GM12874 (cell line): ENCODE results near the gene SCGN.

ENCODE experiments used
- CTCF ChIP-seq: IDR thresholded peaks from 2 replicates; pipeline ENCODE4 v1.5.1; 2011; ENCODE audit warnings: low read depth, mild to moderate bottlenecking, control low read depth, low read length, moderate library complexity; ENCODE audit not compliant: insufficient read depth

SCGN gene

GRCh38 chr6:25655723-25656122, 3.7 kb downstream of the SCGN start:
- no peak for TF ChIP-seq CTCF

GRCh38 chr6:25659633-25660368, 7.8 kb downstream of the SCGN start:
- no peak for TF ChIP-seq CTCF

GRCh38 chr6:25660512-25660911, 8.5 kb downstream of the SCGN start:
- no peak for TF ChIP-seq CTCF

GRCh38 chr6:25661129-25661779, 9.2 kb downstream of the SCGN start:
- no peak for TF ChIP-seq CTCF

- TF ChIP-seq CTCF, result no peak
Observed at GRCh38 chr6:25665455-25665854, 13.4 kb downstream of the SCGN start.

- no peak for TF ChIP-seq CTCF
Observed at GRCh38 chr6:25669413-25669812, 17.4 kb downstream of the SCGN start.

GRCh38 chr6:25670208-25670607, 18.2 kb downstream of the SCGN start:
- no peak for TF ChIP-seq CTCF
